ENCODE results near the gene STX5. TPM values are rescaled to one million over a fixed set of nuclear protein-coding genes. Genes with fewer than 3 reads are reported as not detected.
"Not testable (repeated sequence)": the region's sequence is repeated elsewhere in the genome, so short reads cannot be mapped to it uniquely, and the experiment has no call there.

Gene STX5
- total RNA-seq (2014; rRNA removed; shearing (Covaris generic)) = 22.3 and 26.3 TPM in 2 replicates

DNA sequence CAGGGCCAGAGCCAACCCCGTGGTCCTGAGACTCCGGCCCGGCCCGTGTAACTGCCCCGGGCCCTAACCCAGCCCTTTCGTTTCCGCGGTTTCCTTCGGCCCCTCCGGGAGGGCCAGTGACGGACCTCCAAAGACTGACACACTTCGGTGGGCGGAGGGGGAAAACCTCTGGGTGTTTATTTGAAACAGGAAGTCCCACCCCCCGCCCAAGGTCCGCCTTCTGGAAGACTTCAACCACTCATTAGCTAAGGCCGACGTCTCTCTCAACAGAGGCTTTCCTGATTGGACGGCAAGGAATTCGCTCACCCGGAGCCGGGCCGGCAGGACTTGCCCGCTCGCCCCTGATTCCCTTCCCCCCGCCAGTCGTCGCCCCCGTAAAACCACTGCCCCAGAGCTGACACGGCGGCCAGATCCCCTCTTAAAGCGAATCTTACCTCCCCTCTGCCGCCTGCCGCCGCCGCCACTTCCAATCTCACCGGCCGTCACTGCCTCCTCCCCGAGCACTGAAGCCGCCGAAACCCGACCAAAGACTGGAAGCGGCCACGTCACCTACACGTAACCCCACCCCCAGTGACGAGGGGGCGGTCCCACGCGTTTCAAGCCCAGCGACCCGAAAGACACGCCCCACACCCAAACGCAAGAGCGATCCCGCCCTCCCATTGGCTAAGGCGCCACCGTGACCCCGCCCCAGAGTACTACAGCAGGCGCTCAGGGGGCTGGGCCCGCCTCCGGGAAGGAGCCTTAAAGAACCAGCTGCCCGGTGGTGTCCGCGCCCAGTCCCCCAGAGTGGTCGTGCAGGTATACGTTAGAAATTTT is at the start of gene STX5:
Gene STX5 (minus strand): TSS at position 532 of the 816 bp plus-strand sequence. CDS start 808 bp downstream, outside the sequence.
- DNase-seq (ENCODE audit: low spot score) = peak; percentile 96

DNA sequence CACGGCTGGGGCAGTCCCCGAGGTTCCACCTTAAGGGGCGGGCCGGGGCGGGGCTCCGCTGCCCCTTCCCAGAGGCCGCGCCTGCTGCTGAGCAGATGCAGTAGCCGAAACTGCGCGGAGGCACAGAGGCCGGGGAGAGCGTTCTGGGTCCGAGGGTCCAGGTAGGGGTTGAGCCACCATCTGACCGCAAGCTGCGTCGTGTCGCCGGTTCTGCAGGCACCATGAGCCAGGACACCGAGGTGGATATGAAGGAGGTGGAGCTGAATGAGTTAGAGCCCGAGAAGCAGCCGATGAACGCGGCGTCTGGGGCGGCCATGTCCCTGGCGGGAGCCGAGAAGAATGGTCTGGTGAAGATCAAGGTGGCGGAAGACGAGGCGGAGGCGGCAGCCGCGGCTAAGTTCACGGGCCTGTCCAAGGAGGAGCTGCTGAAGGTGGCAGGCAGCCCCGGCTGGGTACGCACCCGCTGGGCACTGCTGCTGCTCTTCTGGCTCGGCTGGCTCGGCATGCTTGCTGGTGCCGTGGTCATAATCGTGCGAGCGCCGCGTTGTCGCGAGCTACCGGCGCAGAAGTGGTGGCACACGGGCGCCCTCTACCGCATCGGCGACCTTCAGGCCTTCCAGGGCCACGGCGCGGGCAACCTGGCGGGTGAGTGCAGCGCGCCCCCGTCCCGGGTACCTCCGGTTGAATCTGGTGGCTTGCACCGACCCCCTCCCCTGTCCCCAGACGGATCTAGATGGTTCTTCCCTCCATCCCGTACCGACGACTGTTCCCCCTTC is 49.1 kb upstream of the STX5 start, which contains the start of gene SLC3A2:
Gene SLC3A2 (plus strand): TSS at position 94 of the 776 bp plus-strand sequence. CDS start 128 bp downstream, at position 222.
- DNase-seq (ENCODE audit: low spot score) = peak; percentile 79

GRCh38 chr11:62880231-62880802 is 48.5 kb upstream of the STX5 start:
- DNase-seq (ENCODE audit: low spot score) = no peak

DNA sequence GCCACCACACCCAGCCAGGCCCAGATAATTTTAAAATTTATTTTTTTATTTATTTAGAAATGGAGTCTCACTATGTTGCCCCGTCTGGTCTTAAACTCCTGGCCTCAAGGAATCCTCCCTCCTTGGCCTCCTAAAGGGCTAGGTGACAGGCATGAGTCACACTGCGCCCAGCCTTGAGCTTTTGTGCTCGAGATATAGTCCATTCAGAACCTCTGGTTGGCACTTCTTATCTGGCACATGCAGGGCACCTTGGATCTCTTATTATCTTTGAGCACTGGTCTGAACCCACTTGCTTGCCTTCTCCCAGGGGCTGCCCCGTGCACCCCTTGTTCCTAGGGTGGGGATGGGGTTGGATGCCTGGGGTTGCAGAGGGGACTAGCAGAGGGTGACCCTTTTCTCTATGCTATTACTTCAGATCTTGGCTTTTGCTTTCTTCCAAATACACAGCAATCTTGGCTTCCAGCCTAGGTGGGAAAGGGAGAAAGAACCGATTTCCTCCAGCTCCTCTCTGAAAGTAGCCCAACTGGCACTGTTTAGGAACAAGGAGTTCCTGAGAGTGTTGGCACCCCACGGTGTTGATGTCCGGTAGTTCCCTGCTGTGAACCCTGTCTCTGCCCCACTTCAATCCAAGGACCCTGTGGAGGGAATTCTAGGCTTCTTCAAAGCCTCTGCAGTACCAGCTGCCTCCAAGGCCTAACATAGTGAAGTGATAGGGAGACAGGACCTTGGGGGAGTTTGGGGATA is 47.6 kb upstream of the STX5 start:
- DNase-seq (ENCODE audit: low spot score) = no peak

GRCh38 chr11:62876712-62877111 is 44.9 kb upstream of the STX5 start:
- no peak for DNase-seq (ENCODE audit: low spot score)

DNA sequence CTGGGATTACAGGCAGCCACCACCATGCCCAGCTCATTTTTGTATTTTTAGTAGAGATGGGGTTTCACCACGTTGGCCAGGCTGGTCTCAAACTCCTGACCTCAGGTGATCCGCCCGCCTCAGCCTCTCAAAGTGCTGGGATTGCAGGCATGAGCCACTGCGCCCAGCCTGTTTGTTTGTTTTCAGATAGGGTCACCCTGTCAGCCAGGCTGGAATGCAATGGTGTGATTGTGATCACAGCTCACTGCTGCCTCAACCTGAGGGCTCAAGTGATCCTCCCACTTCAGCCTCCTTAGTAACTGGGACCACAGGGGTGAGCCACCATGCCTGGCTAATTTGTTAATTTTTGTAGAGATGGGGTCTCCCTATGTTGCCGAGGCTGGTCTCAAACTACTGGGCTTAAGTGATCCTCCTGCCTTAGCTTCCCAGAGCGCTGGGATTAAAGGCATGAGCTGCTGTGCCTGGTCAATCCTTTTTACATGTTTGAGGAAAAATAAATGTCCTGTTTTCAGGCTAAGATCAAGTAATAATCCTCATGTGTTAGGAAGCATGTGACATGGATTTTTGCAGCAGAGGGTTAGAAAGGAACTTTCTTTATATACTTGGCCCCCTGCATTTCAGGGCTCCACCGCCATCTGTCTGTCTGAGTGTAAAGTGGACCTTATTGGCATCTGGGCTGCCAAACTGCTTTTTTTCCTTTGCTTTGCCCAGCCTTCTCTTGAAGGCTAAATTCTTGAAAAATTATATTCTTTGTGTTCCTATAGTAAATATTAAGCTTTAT is 44.0 kb upstream of the STX5 start:
- no peak for DNase-seq (ENCODE audit: low spot score)

GRCh38 chr11:62874851-62875250 is 43.0 kb upstream of the STX5 start:
- no peak for DNase-seq (ENCODE audit: low spot score)

DNA sequence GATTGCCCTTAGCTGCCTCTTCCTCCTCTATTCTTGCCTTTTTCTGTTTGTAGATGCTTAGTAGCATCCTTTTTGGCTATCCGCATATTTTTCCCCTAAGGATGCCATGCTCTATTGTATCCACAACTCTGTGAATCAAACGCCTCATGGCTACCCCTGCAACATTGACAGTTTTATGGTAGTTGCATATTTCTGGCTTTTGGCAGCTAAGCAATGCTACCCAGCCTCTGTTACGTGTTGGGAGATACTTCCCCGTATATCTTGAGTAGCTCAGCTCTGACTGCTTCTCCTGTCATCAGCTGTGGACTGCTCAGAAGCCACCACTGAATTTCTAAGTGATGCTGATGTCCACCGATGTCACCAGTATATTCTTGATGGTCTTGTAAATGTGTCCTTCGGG is 33.8 kb upstream of the STX5 start:
- no peak for DNase-seq (ENCODE audit: low spot score)

DNA sequence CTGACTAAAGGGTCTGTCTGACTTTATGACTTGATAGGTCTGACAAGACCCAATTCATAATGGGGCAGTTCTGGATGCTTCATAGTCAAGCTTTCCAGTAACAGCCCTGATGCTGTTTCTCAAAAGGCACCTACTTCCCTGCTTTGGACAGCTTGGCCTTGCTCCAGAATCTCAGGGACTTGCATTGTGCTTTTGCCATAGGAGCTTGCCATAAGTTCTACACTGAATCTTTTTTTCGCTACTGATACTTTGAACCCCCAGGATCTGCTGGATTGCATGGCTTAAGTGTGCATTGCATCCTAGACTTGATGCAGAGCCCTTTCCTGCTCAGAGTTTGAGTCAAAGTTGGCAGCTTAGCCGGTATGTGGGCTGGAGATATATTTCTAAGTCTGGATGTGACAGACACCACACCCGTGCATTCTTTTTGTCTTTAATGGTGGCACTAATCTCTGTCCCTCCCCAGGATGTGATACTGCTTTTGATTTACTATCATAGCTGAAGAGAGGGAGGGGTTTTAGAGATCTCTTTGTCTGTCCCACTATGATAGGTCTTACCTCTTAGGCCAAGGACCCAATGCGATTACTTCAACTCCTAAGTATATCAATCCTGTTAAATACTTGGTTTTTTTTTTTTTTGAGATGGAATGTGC is 32.0 kb upstream of the STX5 start:
- no peak for DNase-seq (ENCODE audit: low spot score)

- DNase-seq (ENCODE audit: low spot score) = not testable (repeated sequence)
Observed at GRCh38 chr11:62861564-62862192, 29.8 kb upstream of the STX5 start.

DNA sequence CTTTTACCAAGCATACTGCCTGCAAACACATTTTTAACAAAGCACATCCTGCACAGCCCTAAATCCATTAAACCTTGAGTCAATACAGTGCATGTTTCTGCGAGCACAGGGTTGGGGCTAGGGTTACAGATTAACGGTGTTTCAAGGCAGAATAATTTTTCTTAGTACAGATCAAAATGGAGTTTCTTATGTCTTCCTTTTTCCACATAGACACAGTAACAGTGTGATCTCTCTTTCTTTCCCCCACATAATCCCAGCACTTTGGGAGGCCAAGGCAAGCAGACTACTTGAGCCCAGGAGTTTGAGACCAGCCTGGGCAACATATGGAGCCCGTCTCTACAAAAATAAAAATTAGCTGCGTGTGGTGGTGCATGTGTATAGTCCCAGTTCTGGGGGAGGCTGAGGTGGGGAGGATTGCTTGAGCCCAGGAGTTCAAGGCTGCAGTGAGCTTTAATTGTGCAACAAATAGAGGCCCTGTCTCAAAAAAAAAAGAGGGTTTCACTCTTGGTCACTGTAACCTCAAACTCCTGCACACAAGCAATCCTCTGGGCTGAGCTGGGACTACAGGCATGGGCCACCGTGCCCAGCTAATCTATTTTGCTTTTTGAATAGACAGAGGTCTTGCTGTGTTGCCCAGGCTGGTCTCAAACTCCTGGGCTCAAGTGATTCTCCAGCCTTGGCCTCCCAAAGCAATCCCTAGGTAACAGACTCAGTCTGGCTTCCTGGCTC is 29.1 kb upstream of the STX5 start:
- no peak for DNase-seq (ENCODE audit: low spot score)

DNA sequence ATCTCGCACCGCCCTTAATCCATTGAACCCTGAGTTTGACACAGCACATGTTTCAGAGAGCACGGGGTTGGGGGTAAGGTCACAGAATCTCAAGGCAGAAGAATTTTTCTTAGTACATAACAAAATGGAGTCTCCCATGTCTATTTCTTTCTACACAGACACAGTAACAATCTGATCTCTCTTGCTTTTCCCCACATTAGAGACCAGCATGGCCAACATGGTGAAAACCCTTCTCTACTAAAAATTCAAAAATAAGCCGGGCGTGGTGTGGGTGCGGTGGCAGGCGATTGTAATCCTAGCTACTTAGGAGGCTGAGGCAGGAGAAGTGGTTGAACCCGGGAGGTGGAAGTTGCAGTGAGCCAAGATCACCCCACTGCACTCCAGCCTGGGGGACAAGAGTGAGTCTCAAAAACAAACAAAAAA is 27.4 kb upstream of the STX5 start:
- DNase-seq (ENCODE audit: low spot score) = not testable (repeated sequence)

GRCh38 chr11:62858201-62858600 is 26.4 kb upstream of the STX5 start:
- no peak for DNase-seq (ENCODE audit: low spot score)

DNA sequence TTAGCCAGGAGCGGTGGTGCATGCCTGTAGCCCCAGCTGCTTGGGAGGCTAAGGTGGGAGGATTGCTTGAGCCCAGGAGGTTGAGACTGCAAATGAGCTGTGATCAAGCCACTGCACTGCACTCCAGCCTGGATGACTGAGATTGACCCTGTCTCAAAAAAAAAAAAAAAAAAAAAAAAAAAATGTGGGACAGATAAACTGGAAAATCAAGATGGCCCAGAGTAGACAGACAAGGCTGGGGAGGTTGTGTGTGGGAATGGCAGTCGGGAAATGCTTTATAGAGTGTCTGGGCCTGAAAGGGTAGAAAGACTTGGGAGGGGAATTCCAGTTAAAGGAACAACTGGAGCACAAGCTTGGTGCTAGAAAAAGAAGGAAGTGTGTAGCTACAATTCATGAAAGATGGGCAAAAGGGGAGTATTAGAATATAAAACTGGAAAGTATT is 25.7 kb upstream of the STX5 start:
- no peak for DNase-seq (ENCODE audit: low spot score)

GRCh38 chr11:62856333-62856895 is 24.6 kb upstream of the STX5 start:
- DNase-seq (ENCODE audit: low spot score) = peak; percentile 3

- peak; percentile 99 for DNase-seq (ENCODE audit: low spot score)
Observed at GRCh38 chr11:62855571-62856332, 23.9 kb upstream of the STX5 start.

- DNase-seq (ENCODE audit: low spot score) = no peak
Observed at GRCh38 chr11:62854825-62855570, 23.1 kb upstream of the STX5 start.
